Activated CD4-positive, alpha-beta T cell treated with anti-CD3 and anti-CD28 coated beads for 4 hours (primary cell): ENCODE measurements around the gene ARL1.
"Not testable (repeated sequence)": the region's sequence is repeated elsewhere in the genome, so short reads cannot be mapped to it uniquely, and the experiment has no call there.

ENCODE experiments used
- DNase-seq, 2 donors: peaks; one replicate each; pipeline ENCODE4 v3.0.0-alpha.2; 2020

ARL1 gene

GRCh38 chr12:101407436-101408345, at the start of gene ARL1:
ARL1 (minus strand) TSS chr12:101407772; CDS start chr12:101407645, 127 bp downstream.
- DNase-seq, result peak; percentile 77 to 79

- DNase-seq, result no peak
Observed at GRCh38 chr12:101455685-101456084, 48.1 kb upstream of the ARL1 start.

- DNase-seq, result no peak
Observed at GRCh38 chr12:101441461-101442224, 34.1 kb upstream of the ARL1 start.

- no peak for DNase-seq
Observed at GRCh38 chr12:101439236-101439635, 31.7 kb upstream of the ARL1 start.

GRCh38 chr12:101436136-101436535, 28.6 kb upstream of the ARL1 start:
- DNase-seq, result no peak

GRCh38 chr12:101430456-101430855, 22.9 kb upstream of the ARL1 start:
- DNase-seq, result no peak

GRCh38 chr12:101424620-101425019, 17.0 kb upstream of the ARL1 start:
- DNase-seq, result no peak

- not testable (repeated sequence) for DNase-seq
Observed at GRCh38 chr12:101422066-101422465, 14.5 kb upstream of the ARL1 start.

GRCh38 chr12:101415228-101415627, 7.7 kb upstream of the ARL1 start:
- no peak for DNase-seq

- DNase-seq, result no peak
Observed at GRCh38 chr12:101414533-101415119, 7.1 kb upstream of the ARL1 start.

GRCh38 chr12:101410169-101410568, 2.6 kb upstream of the ARL1 start:
- not testable (repeated sequence) for DNase-seq

GRCh38 chr12:101407049-101407435, 530 bp downstream of the ARL1 start:
- DNase-seq, result peak in 1 of 2 donors; percentile 16

- not testable (repeated sequence) for DNase-seq
Observed at GRCh38 chr12:101391181-101391580, 16.4 kb downstream of the ARL1 start.

- DNase-seq, result no peak
Observed at GRCh38 chr12:101379149-101379548, 28.4 kb downstream of the ARL1 start.

- DNase-seq, result no peak
Observed at GRCh38 chr12:101375573-101375972, 32.0 kb downstream of the ARL1 start.

- no peak for DNase-seq
Observed at GRCh38 chr12:101372431-101372830, 35.1 kb downstream of the ARL1 start.

- no peak for DNase-seq
Observed at GRCh38 chr12:101368016-101368415, 39.6 kb downstream of the ARL1 start.

GRCh38 chr12:101361455-101361854, 46.1 kb downstream of the ARL1 start:
- no peak for DNase-seq

- no peak for DNase-seq
Observed at GRCh38 chr12:101356794-101357193, 50.8 kb downstream of the ARL1 start.

- DNase-seq, result no peak
Observed at GRCh38 chr12:101351682-101352081, 55.9 kb downstream of the ARL1 start.

GRCh38 chr12:101343893-101344292, 63.7 kb downstream of the ARL1 start:
- no peak for DNase-seq
